Keratinocyte (primary cell): ENCODE results near the gene DLX4. TPM values are rescaled to one million over a fixed set of nuclear protein-coding genes. Genes with fewer than 3 reads are reported as not detected.

Experiments used
- DNase-seq: peaks from one replicate; pipeline ENCODE4 v3.0.0-alpha.2; 2011; ENCODE audit warnings: low read depth, missing footprints, low spot score
- FAIRE-seq: peaks from 2 replicates; lab custom pipeline; 2011; peaks lifted over from hg19 to GRCh38; lab: Jason Lieb, UNC
- H2AFZ ChIP-seq: 2 replicates; pipeline ENCODE4 v1.6.0; 2012; ENCODE audit warnings: low read length, control low read depth, inconsistent platforms; ENCODE audit not compliant: control insufficient read depth
- H3K27ac ChIP-seq: 2 replicates; pipeline ENCODE4 v1.5.1; 2011; ENCODE audit warnings: low read length; ENCODE audit not compliant: control insufficient read depth, insufficient read depth
- H3K27me3 ChIP-seq: 3 replicates; pipeline ENCODE4 v1.6.0; 2011; ENCODE audit warnings: low read length; ENCODE audit not compliant: control insufficient read depth, insufficient read depth; ENCODE audit errors: extremely low read depth
- H3K36me3 ChIP-seq, 2 experiments: 2 replicates in 1 of 2; 3 replicates in 1 of 2; pipeline ENCODE4 v1.5.1; 2011; ENCODE audit warnings: low read length in 2 of 2, mild to moderate bottlenecking in 1 of 2; ENCODE audit not compliant: control insufficient read depth in 2 of 2, insufficient read depth in 2 of 2; ENCODE audit errors: extremely low read depth in 1 of 2
- H3K4me1 ChIP-seq: 3 replicates; pipeline ENCODE4 v1.5.1; 2011; ENCODE audit warnings: low read length; ENCODE audit not compliant: control insufficient read depth, insufficient read depth; ENCODE audit errors: extremely low read depth
- H3K4me2 ChIP-seq: 3 replicates; pipeline ENCODE4 v1.6.0; 2011; ENCODE audit warnings: low read depth, low read length; ENCODE audit not compliant: control insufficient read depth, insufficient read depth; ENCODE audit errors: extremely low read depth
- H3K4me3 ChIP-seq, 3 experiments: fragments of 200-600 bp in 1 of 3; sonication (generic) in 1 of 3; 2 replicates in 2 of 3; 3 replicates in 1 of 3; pipeline ENCODE4 v1.5.1; 2011 to 2016; ENCODE audit warnings: low read length in 3 of 3, mild to moderate bottlenecking in 3 of 3, control low read depth in 2 of 3, inconsistent platforms in 1 of 3, low read depth in 1 of 3, mixed read lengths in 1 of 3, mixed run types in 1 of 3, moderate library complexity in 1 of 3; ENCODE audit not compliant: control insufficient read depth in 2 of 3, insufficient read depth in 2 of 3; ENCODE audit errors: extremely low read depth in 1 of 3
- H3K79me2 ChIP-seq: 2 replicates; pipeline ENCODE4 v1.6.0; 2012; ENCODE audit warnings: low read length; ENCODE audit not compliant: control insufficient read depth, insufficient read depth
- H3K9ac ChIP-seq: 3 replicates; pipeline ENCODE4 v1.6.0; 2011; ENCODE audit warnings: low read length; ENCODE audit not compliant: control insufficient read depth, insufficient read depth; ENCODE audit errors: extremely low read depth
- H3K9me1 ChIP-seq: 3 replicates; pipeline ENCODE4 v1.6.0; 2011; ENCODE audit warnings: low read length; ENCODE audit not compliant: control insufficient read depth, insufficient read depth; ENCODE audit errors: extremely low read depth
- H3K9me3 ChIP-seq: 2 replicates; pipeline ENCODE4 v1.5.1; 2012; ENCODE audit warnings: low read depth, low read length; ENCODE audit not compliant: control insufficient read depth
- H4K20me1 ChIP-seq: 3 replicates; pipeline ENCODE4 v1.6.0; 2011; ENCODE audit warnings: low read length; ENCODE audit not compliant: control insufficient read depth, insufficient read depth; ENCODE audit errors: extremely low read depth
- CTCF ChIP-seq, 3 experiments: IDR thresholded peaks in 1 of 3; conservative IDR thresholded peaks in 1 of 3; optimal IDR thresholded peaks in 1 of 3; 2 replicates in 2 of 3; 3 replicates in 1 of 3; pipeline versions ENCODE3 to v1.5.1; 2011; ENCODE audit warnings: low read length in 3 of 3, mild to moderate bottlenecking in 3 of 3, moderate library complexity in 2 of 3, control low read depth in 1 of 3, inconsistent platforms in 1 of 3; ENCODE audit not compliant: insufficient read depth in 2 of 3; ENCODE audit errors: extremely low read depth in 1 of 3
- EZH2 ChIP-seq: IDR thresholded peaks from one replicate; pipeline ENCODE4 v1.6.1; 2012; ENCODE audit warnings: inconsistent platforms, mild to moderate bottlenecking, low read length, moderate library complexity
- dilution Hi-C: fragments of 300-500 bp; cut with MboI; formaldehyde crosslinking; loops from one replicate; pipeline ENCODE4 v1.7.0; 2020; ENCODE audit warnings: low sequenced_read_pairs; ENCODE audit not compliant: extremely low pct_ligation_motif_present
- polyA plus RNA-seq, 5 experiments: library from polyadenylated mRNA; depleted of rRNA in 3 of 5; stranded (reverse) in 3 of 5; stranded (forward) in 1 of 5; unstranded in 1 of 5; fragments of >200 nt; gene quantifications; 1 replicate in 1 of 5; 2 replicates in 3 of 5; 3 replicates in 1 of 5; pipeline versions ENCODE4 v1.2.1 to v1.2.3, GENCODE V29; 2011 to 2012; ENCODE audit warnings: missing spikeins in 2 of 5, low read depth in 1 of 5, low replicate concordance in 1 of 5

Gene DLX4
- polyA plus RNA-seq, 1 donor (not counting 4 experiments of a cell fraction or from before 2014, with no cell fraction given) = 0.18 TPM

GRCh38 chr17:49984776-49985175, 15.8 kb downstream of the DLX4 start:
- Histone ChIP-seq H3K79me2 (no peaks in the 10 kb centered on the region), H3K9me3 (no peaks in the 10 kb centered on the region), H4K20me1 (no peaks in the 10 kb centered on the region), H3K27me3 (peaks cover 20% of the 10 kb centered on the region), H2AFZ (no peak overlapping the region), H3K4me1 (peaks cover 38% of the 10 kb centered on the region), H3K27ac (no peak overlapping the region), H3K4me2 (no peak overlapping the region), H3K36me3 (no peaks in the 10 kb centered on the region), H3K4me3 (no peak overlapping the region), H3K9ac (no peak overlapping the region), H3K9me1 (no peaks in the 10 kb centered on the region)
- dilution Hi-C loops = no loop called here
- TF ChIP-seq CTCF (optimal IDR thresholded peaks at IDR 0.05 in 1 of 3, IDR thresholded peaks at IDR 0.05 in 1 of 3, conservative IDR thresholded peaks at IDR 0.05 in 1 of 3; ENCODE audit: extremely low read depth in 1 of 3, insufficient read depth in 2 of 3, low read length in 3 of 3) (no peak), EZH2 (no peak)
- no peak for DNase-seq
- no peak for FAIRE-seq

- Histone ChIP-seq H3K27ac (no peak overlapping the region), H2AFZ (no peak overlapping the region), H3K4me1 (peaks cover 31% of the 10 kb centered on the region), H3K9me1 (no peaks in the 10 kb centered on the region), H3K27me3 (peaks cover 20% of the 10 kb centered on the region), H3K79me2 (no peaks in the 10 kb centered on the region), H3K9ac (no peak overlapping the region), H3K9me3 (no peaks in the 10 kb centered on the region), H4K20me1 (no peaks in the 10 kb centered on the region), H3K4me3 (no peak overlapping the region), H3K4me2 (no peak overlapping the region), H3K36me3 (no peaks in the 10 kb centered on the region)
- no peak for DNase-seq
- TF ChIP-seq EZH2 (no peak), CTCF (optimal IDR thresholded peaks at IDR 0.05 in 1 of 3, IDR thresholded peaks at IDR 0.05 in 1 of 3, conservative IDR thresholded peaks at IDR 0.05 in 1 of 3; ENCODE audit: extremely low read depth in 1 of 3, insufficient read depth in 2 of 3, low read length in 3 of 3) (no peak)
- dilution Hi-C loops = no loop called here
- FAIRE-seq = no peak
Observed at GRCh38 chr17:49985310-49985990, 16.5 kb downstream of the DLX4 start.
